ENCODE measurements around the gene LILRB5.
A peak's percentile ranks its signal among the peaks of the same experiment; 100 is the strongest.
"Not testable (repeated sequence)": the region's sequence is repeated elsewhere in the genome, so short reads cannot be mapped to it uniquely, and the experiment has no call there.

LILRB5 gene

DNA sequence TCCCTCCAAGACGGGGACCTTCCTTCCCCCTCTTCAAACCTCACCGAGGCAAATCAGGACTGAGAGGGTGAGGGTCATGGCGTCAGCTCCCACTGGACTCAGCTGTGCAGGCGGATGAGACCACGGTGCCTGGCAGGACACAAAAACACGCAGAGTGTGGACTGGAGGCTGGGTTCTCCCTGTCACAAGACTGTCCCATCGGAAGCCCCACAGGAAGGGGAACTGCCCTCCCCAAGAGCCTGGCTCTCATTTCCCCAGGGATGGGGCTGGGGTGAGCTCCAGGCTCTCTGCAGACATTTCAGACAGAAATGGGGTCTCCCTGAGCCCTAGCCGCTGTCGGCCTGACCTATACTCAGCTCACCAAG, at the start of gene LILRB5:
Gene LILRB5, minus strand, starts transcription at position 158 of the 365 bp plus-strand sequence. Its CDS starts 80 bp downstream, at position 78.
- DNase-seq = no peak

DNA sequence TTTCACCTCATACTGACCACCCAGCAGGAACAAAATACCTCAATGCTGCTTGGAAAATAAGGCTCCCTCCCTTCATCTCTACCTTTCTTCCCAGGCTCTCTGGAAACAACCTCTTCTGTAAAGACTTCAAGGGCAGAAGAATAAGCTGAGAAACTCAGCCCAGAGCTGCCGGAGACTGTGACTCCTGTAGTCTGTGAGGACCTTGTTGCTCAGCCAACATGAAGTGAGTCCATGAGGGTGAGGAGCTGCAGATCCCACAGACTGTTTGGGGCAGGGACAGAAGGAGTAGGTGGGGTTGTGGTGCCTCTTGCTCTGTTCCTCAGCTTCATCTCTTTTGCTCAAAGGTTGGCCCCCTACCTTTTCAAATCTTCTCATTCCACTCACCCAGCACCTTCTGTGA, 48.1 kb upstream of the LILRB5 start:
- DNase-seq = no peak

DNA sequence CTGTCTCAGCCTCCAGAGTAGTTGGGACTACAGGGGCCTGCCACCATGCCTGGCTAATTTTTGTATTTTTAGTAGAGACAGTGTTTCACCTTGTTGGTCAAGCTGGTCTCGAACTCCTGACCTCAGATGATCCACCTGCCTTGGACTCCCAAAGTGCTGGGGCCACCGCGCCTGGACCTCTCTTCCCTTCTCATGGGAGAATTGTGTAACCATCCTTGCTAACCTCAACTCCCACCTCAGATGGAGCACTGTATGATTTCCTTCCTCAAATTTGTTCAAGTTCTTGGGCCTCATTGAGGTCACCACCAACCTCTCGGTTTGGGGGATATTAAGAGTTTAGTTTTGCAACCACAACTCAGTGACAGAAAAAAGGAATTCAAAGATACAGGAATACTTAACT, 45.2 kb upstream of the LILRB5 start:
- DNase-seq = no peak

DNA sequence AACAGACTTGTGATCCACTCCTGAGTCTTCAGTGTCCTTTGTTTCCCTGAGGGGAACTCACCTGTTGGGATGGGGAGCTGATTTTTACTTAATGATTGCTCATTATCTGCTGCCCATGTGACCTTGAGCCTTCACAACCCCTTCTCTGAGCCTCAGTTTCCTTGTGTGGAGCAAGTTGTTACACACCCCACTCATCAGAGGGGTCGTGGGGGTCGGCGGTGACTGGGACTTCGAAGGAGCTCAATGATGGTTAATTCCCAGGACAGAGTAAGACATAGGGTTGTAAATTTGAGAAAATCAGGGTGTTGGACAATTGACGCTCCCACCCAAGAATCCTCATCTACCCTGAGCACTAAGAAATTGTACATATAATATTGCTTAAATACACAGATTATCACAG, 42.4 kb upstream of the LILRB5 start:
- no peak for DNase-seq

DNA sequence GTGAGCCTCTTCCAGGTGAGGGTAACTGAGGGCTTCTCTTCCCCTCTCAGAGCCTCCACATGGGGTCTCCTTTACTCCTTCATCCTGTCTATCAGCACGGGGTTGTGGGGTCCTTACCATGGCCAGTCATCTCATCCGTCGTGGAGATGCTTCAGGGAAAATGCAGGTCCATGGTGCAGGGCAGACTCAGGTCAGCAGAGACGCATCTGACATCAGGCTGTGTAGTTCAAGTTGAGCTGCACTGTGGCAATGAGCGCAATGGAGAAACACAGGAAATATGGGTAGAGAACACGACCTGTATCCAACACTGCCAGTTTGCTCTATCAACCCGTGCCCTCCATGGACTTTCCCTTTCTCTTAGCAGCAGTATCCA, 42.0 kb upstream of the LILRB5 start:
- DNase-seq = no peak

DNA sequence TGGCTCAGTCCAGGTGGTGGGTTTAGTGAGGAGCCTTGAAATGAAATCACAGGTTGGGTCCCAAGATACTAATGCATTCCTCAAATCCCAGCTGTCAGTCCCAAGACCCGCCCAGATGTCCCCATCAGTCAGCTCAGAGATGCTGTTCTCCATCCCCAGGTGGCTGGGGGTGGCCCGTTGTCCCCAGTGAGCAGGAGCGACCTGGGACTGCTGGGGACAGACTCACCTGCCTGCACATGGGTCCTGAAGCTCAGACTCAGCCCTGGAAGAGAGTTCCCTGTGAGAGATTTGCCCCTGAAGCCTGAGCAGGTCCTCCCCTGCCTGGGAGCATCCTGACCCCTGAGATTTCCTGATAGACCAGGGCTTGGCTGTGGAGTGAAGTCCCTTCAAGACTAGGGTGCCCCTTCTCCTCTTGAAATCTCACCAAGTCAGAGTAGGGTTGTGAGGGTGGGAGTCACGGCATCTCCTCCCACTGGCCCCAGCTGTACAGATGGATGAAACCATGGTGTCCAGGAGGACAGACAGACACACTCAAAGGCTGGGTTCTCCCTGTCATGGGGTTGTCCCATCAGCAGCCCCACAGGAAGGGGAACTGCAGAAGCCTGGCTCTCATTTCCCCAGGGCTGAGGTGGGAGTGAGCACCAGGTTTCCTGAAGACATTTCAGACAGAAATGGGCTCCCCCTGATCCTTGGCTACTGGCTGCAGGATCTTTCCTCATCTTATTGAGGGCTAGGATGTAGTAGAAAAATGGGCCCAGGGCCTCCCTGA, 41.5 kb upstream of the LILRB5 start:
- DNase-seq = no peak

DNA sequence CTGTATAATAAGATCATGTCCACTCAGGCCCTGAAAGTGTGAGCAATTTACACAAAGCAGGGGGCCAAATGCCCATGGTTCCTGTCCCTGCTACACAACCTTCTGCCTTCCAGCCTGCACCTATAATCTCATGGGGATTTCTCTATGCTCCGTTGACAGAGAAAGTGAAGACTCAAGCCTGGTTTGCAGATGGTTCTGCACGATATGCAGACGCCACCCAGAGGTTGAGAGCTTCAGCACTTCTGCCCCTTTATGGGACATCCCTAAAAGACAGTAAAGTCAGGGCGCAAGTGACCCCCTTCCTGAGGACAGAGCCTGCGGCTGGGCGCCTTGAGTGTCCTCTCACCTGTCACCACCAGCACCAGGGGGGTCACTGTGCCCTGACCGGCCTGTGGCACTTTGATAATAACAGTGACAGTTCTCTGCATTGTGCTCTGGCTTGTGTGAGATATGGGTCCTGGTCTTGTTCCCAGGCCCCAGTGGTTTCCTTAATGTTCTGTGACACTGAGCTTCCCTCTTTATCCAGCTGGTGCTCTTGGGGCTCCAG, 40.8 kb upstream of the LILRB5 start:
- no peak for DNase-seq

DNA sequence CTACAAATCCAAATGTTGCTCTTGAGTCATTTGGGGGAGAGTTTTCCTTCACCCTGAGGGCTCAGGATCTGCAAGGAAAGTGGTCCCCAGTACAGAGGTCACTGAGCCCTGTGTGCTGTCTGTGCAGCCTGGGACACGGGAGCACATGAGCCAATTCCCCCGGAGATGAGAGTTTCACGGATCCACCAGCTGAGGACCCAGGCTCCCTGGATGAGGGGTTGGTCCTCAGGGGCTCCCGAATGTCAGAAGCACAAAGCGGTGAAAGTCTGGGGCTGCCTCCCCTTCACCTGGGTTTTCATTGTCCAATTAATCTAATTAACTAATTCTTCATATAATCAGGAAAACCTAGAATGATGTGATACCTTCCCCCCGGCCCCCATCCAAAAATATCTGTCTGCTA, 37.5 kb upstream of the LILRB5 start:
- DNase-seq = no peak

DNA sequence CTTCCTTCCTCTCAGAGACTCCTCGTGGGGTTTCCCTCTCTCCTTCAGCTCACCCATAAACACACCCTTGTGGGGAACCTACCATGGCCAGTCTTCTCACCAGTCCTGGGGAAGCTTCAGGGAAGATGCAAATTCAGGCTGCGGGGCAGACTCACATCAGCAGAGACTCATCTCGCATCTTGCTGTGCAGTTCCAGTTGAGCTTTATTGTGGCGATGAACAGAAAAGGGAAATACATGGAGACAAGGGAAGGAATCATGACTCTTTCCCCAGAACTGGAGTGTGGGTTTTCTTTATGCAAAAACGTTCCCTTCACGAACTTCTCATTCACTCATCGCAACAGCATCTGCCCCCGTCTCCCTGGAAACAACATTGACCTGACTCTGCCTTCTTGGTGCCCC, 32.1 kb upstream of the LILRB5 start:
- DNase-seq = not testable (repeated sequence)

DNA sequence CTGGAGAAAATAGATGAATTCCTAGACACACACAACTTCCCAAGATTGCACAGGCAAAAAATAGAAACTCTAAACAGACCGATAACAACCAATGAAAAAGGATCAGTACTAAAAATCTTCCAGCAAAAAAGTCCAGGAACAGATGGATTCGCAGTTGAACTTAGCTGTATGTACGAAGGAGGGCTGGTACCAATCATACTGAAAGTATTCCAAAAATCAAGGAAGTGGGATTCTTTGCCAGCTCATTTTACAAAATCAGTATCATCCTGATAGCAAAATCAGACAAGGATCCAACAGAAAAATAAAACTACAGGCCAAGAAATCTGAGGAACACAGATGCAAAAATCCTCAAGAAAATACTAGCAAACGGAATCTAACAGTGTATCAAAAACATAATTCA, 30.4 kb upstream of the LILRB5 start:
- DNase-seq = peak; percentile 26

DNA sequence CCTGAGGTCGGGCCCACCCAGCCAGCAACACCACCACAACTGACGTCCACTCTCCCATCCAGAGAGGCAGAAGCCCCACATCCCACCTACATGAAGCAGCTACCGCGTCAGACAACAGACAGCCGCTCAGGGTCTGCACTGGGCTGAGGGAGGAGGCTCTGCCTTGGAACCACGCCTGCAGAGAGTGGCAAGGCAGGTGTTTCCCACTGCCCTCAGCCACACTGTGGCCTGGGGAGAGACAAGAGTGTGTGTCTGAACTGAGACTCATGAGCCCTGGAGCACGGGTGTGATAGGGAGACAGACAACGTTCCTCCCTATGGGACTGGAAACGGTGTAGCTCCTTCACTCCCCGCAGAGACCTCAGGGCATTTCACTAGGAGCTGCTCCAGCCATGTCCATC, 29.2 kb upstream of the LILRB5 start:
- DNase-seq = not testable (repeated sequence)

DNA sequence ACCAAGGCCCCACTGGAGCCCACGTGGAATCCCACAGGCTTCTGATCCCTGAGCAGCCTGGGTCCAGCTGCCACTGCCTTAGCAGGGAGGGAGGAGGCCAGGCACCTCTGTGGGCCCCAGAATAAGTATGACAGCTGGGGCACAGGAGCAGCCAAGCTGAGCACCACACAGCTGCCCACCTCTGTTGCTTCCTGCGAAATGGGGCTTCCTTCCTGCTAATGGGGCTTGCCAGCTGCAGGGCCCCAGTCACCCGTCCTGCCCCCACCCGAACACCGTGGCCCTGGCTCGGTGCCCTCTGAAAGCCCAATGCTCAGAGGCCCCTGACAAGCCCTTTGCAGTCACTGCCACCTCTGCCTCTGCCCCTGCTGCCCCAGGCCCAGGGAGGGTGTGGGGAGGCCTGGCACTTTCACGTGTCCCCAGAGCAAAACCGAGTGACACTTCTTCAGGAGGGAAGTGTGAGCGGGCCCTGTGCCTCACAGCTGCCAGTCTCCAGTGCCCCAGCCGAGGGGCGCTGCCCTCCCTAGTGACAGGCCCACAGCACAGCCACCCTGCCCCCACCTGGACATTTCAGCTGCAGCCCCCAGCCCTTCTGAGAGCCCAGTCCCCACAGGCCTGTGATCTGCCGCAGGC, 28.5 kb upstream of the LILRB5 start:
- DNase-seq = not testable (repeated sequence)

DNA sequence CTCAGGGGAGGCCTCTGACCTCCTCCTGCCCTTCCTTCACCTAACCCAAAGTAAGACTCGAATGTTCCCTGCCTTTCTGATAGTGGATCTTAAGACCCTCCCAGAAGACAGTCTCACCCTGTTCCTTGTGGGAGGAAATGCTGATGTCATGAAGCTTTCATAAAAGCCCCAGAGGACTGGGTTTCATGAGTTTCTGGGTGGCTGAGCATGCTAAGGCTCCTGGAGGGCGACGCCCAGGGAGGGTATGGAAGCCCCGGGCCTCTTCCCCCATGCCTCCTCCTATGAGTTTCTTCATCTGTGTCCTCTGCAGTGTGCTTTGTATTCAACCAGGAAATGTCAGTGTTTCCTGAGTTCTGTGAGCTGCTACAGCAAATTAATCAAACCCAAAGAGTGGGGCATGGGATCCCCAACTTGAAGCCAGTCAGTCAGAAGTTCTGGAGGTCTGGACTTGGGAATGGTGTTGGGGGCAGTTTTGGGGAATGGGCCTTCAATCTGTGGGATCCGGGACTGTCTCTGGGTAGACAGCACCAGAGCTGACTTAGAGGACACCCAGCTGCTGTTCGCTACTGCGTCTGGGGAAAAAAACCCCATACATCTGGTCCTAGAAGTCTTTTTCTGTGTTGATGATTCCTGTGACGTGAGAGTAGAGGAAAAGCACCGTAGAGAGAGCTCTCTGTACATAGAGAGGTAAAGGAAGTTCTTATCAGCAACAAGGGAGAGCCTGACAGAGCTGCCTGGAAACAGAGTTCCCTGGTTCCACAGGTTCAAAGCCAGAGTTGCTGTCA, 25.8 kb upstream of the LILRB5 start:
- no peak for DNase-seq

DNA sequence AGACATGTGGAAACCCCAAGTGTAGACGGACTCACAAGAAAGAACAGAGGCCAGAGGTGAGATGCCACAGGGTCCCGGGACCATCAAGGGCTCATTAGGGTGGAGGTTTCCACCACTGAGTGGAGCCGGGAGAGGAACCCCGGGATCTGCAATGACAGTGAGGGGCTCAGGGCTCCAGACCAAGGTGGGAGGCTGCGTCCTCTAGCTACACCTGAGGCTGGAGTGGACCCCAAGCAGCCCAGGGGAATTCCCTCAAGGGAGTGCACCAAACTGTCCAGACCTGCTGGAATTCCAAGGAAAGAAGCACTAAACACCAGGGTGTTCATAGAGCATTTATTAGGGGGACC, 24.6 kb upstream of the LILRB5 start:
- not testable (repeated sequence) for DNase-seq

DNA sequence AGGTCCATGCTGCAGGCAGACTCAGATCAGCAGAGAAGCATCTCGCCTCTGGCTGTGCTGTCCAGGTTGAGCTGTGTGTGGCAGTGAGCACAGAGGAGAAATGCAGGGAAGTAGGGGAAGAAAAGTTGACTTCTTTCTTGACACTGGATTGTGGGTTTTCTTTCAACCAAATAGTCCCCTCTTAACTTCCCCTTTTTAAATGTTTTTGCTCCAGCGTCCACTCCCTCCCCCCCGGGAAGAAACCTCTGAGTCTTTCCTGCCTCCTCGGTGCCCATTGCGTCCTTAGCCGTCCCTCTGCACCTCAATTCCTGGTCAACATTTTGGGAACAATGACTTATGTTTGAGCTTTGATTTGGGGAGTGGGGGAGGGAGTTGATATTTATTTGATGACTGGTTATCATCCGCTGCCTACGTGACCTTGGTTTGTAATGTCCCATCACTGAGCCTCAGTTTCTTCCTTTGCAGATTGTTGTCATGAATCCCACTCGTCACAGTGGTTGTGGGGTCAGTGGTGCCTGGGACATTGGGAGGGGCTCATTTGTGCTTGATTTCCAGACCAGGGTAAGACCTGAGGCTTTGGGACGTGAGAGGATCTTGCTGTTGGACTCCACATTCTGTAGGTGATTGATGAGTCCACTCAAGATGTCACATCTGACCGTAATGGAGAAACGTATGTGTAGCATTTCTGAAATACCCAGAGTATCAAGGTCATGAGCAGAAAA, 24.1 kb upstream of the LILRB5 start, which contains the start of gene LILRB2:
Gene LILRB2, minus strand, starts transcription at position 104 of the 722 bp plus-strand sequence. CDS start 614 bp downstream, outside the sequence.
- DNase-seq = no peak

DNA sequence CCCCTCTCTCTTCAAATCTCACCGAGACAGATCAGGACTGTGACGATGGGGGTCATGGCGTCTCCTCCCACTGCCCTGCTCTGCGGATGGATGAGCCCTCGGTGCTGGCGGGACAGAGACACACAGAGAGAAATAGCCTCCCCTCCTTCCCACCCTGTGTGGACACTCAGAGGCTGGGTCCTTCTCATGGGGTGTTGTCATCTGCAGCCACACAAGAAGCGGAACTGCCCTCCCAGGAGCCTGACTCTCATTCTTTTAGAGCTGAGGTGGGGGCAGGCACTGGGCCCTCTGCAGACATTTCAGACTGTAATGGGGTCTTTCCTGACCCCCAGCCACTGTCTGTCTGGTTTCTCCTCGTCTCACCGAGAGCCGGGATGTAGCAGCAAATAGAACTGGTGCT, 23.4 kb upstream of the LILRB5 start:
- not testable (repeated sequence) for DNase-seq

DNA sequence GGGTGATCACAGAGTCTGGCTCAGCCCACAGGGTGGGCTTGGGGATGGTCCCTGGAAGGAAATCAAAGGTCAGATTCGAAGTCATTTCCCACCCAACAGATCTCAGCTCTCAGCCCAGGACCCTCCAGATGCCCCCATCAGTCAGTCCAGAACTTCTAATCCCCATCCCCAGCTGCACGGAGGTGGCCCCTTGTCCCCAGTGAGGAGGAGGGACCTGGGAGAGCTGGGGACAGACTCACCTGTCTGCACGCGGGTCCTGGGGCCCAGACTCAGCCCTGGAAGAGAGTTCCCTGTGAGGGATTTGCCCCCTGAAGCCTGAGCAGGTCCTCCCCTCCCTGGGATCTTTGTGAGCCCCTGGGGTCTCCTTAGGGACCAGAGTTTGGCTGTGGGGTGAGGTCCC, 23.0 kb upstream of the LILRB5 start:
- not testable (repeated sequence) for DNase-seq

DNA sequence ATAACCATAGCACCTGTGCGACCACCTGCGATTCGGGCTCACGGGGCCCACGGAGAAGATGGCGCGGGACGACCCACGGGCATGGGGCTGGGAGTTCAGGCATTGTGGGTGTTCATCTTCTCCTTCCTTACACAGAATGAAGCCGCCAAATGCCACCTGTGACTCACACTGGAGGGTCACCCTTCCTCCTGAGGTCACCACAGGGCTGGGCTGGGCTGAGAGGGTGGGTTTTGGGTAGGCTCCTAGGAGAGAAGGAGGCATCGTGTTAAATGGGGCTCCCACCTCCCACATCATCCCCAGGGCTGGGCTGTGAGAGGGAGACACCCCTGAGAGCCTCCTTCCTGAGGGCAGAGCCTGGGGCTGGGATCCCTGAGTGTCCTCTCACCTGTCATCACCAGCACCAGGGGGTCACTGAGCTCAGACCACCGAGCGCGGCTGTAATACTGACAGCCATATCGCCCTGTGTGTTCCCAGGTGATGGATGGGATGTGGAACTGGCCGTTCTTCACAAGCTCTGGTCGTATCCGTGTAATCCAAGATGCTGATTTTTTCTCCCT, 22.4 kb upstream of the LILRB5 start:
- DNase-seq = no peak

DNA sequence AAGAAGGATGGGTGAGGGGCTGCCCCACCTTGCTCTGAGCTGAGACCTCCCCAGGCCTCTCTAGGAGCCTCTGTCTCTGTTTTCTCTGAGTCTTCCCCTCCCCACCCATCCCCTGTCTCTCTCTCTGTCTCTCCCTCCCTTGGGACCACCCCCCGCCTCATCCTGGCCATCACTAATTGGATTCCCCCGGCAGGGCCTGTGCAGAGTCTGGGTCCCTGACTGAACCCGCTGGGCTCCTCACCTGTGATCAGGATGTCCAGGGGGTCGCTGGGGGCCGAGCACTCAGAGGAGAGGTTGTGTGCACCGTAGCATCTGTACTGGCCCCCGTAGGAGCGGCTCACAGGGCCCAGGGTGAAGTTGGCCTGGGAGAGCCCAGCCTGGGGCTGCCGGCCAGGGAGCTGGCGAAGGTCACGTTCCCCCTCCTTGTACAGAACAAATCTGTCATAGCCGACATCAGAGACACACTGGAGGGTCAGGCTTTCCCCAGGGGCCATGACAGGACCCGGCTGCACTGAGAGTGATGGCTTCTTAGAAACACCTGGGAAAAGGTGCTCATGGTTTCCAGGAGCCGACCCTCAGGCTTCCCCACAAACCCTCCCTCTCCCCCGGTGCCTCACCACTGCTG, 21.6 kb upstream of the LILRB5 start:
- not testable (repeated sequence) for DNase-seq

DNA sequence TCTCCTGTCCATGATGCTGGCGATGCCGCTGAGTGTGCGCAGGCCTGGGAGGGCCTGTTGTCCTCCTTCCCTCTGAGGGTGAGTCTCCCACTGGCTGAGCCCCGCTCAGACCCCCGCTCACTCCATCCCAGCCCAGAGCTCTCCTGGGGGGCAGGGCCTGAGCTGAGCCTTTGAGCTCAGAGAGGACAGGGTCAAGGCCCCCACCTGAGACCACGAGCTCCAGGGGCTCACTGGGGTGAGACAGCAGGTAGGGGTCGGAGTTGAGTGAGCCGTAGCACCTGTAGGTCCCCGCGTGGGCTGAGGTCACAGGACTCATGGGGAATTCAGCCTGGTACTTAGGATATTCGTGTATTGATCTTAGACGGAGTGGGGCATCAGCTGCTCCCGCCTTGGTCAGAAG, 21.0 kb upstream of the LILRB5 start:
- DNase-seq = not testable (repeated sequence)

DNA sequence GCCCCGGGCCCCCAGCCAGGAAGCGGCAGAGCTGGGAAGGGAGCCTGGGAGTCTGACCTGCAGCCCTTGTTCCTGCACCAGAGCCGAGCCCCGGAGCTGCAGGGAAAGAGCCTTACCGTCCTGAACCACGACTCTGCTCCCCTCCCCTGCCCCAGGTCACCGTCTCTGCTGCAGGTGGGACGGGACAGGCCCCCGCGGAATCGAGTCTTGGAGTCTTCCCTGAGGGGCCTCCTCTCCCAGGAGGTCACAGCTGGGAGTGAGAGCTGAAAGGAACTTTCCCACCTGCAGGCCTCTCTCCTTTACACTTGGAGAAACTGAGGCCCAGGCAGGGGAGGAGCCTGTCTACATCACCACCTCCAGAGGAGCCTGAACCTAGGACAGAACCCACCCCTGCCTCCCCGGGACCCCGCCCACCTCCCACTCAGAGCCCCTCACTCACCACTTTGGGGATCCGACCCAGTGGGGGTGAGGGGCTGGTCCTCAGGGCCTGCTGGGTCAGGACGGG, 20.1 kb upstream of the LILRB5 start:
- not testable (repeated sequence) for DNase-seq

DNA sequence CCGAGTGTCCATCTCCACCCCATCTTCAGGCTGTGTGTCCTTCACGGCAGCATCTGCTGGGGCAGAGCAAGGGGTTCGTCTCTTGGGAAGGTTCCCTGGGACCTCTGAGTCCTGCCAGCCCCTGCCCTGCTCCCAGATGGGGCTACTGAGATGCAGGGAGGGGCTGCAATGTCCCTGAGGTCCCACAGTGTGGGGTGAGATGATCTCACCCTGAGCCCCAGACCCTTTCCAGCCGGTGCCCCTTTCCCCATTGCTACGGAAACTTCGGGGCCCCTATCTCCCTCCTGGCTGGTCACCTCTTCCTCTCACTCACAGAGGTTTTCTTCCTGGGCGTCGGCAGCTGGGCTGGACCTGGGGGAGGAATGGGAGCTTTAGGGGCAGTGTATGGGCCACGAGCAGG, 18.9 kb upstream of the LILRB5 start:
- no peak for DNase-seq
